ENCODE results near the gene INO80D. TPM values are rescaled to one million over a fixed set of nuclear protein-coding genes. Genes with fewer than 3 reads are reported as not detected.

Gene INO80D
- total and polyA plus RNA-seq, 2 experiments from 2014 or later = 2.7 to 6.1 TPM

GRCh38 chr2:205967391-205968075 is 118.4 kb downstream of the INO80D start:
- no peak overlapping the region for H3K4me3 ChIP-seq
- no peak for DNase-seq (ENCODE audit: low read depth in 1 of 2, low spot score in 1 of 2)
- no peaks in the 10 kb centered on the region for H3K27me3 ChIP-seq
- H3K9me3 ChIP-seq (ENCODE audit: low read depth) = no peaks in the 10 kb centered on the region
- no peaks in the 10 kb centered on the region for H3K4me1 ChIP-seq (ENCODE audit: low read depth)
- TF ChIP-seq CTCF (IDR thresholded peaks at IDR 0.05; ENCODE audit: low read depth, low read length) = no peak
- no peaks in the 10 kb centered on the region for H3K36me3 ChIP-seq
- H3K27ac ChIP-seq = no peak overlapping the region

DNA sequence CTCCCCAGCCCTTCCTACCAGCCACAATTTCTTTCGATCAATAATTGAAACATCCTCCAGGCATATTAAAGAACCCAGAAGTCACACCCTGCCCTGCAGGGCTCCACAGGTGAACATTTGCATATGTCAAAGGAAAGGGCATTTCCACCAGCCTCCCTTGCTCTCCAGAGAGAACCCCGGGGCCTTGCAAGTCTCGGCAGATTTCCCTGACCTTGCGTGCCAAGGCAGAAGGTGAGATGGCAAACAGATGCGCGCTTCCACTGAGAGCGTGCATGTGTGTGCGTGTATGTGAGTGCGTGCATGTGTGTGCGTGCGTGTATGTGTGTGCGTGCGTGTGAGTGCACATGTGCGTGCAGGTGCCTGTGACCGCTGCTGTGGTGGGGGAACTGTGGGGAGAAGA is 120.3 kb downstream of the INO80D start:
- Histone ChIP-seq H3K4me3 (no peak overlapping the region), H3K36me3 (no peaks in the 10 kb centered on the region), H3K27me3 (no peaks in the 10 kb centered on the region), H3K27ac (no peak overlapping the region), H3K9me3 (ENCODE audit: low read depth) (no peaks in the 10 kb centered on the region), H3K4me1 (ENCODE audit: low read depth) (no peaks in the 10 kb centered on the region)
- TF ChIP-seq CTCF (IDR thresholded peaks at IDR 0.05; ENCODE audit: low read depth, low read length) = no peak
- DNase-seq (ENCODE audit: low read depth in 1 of 2, low spot score in 1 of 2) = no peak

- no peak for TF ChIP-seq CTCF (IDR thresholded peaks at IDR 0.05; ENCODE audit: low read depth, low read length)
- no peaks in the 10 kb centered on the region for H3K36me3 ChIP-seq
- H3K4me1 ChIP-seq (ENCODE audit: low read depth) = no peaks in the 10 kb centered on the region
- H3K4me3 ChIP-seq = no peak overlapping the region
- no peak overlapping the region for H3K27ac ChIP-seq
- no peak for DNase-seq (ENCODE audit: low read depth in 1 of 2, low spot score in 1 of 2)
- no peaks in the 10 kb centered on the region for H3K9me3 ChIP-seq (ENCODE audit: low read depth)
- H3K27me3 ChIP-seq = no peaks in the 10 kb centered on the region
These were observed 121.7 kb downstream of the INO80D start for GRCh38 chr2:205964111-205964761.

GRCh38 chr2:205959521-205959920 is 126.5 kb downstream of the INO80D start:
- Histone ChIP-seq H3K27ac (no peak overlapping the region), H3K9me3 (ENCODE audit: low read depth) (no peaks in the 10 kb centered on the region), H3K4me3 (no peak overlapping the region), H3K4me1 (ENCODE audit: low read depth) (no peaks in the 10 kb centered on the region), H3K27me3 (no peaks in the 10 kb centered on the region), H3K36me3 (no peaks in the 10 kb centered on the region)
- no peak for TF ChIP-seq CTCF (IDR thresholded peaks at IDR 0.05; ENCODE audit: low read depth, low read length)
- no peak for DNase-seq (ENCODE audit: low read depth in 1 of 2, low spot score in 1 of 2)

GRCh38 chr2:205957452-205958154 is 128.4 kb downstream of the INO80D start:
- no peak for DNase-seq (ENCODE audit: low read depth in 1 of 2, low spot score in 1 of 2)
- Histone ChIP-seq H3K9me3 (ENCODE audit: low read depth) (no peaks in the 10 kb centered on the region), H3K36me3 (no peaks in the 10 kb centered on the region), H3K4me3 (no peak overlapping the region), H3K27me3 (no peaks in the 10 kb centered on the region), H3K4me1 (ENCODE audit: low read depth) (no peaks in the 10 kb centered on the region), H3K27ac (no peak overlapping the region)
- no peak for TF ChIP-seq CTCF (IDR thresholded peaks at IDR 0.05; ENCODE audit: low read depth, low read length)
